ENCODE data around the gene ITLN2. TPM values are rescaled to one million over a fixed set of nuclear protein-coding genes. Genes with fewer than 3 reads are reported as not detected.

Gene ITLN2
- total and polyA plus RNA-seq, 2 experiments from 2014 or later, result not detected

GRCh38 chr1:160978510-160978927 is 23.9 kb upstream of the ITLN2 start:
- no peaks in the 10 kb centered on the region for H4K20me1 ChIP-seq (ENCODE audit: insufficient read depth)
- no peaks in the 10 kb centered on the region for H3K79me2 ChIP-seq (ENCODE audit: insufficient read depth)
- TF ChIP-seq EZH2phosphoT487 (IDR thresholded peaks at IDR 0.05; ENCODE audit: insufficient read depth, low read depth) (no peak), EZH2 (IDR thresholded peaks at IDR 0.05; ENCODE audit: insufficient read depth, poor library complexity, severe bottlenecking) (no peak)
- DNase-seq, result no peak
- H3K4me1 ChIP-seq (ENCODE audit: insufficient read depth), result no peaks in the 10 kb centered on the region; the same call in 1 of the 2 replicates
- no peak overlapping the region for H3K27ac ChIP-seq
- no peaks in the 10 kb centered on the region for H3F3A ChIP-seq (ENCODE audit: insufficient read depth)
- no peak overlapping the region for H2AFZ ChIP-seq
- no peak overlapping the region for H3K4me2 ChIP-seq (ENCODE audit: unreplicated experiment)
- no peaks in the 10 kb centered on the region for H3K9me3 ChIP-seq (ENCODE audit: low read depth)
- H3K9me2 ChIP-seq (ENCODE audit: insufficient read depth), result no peaks in the 10 kb centered on the region
- no peaks in the 10 kb centered on the region for H3K36me3 ChIP-seq (ENCODE audit: low read depth)
- H3K4me3 ChIP-seq, result no peak overlapping the region
- peaks cover 38% of the 10 kb centered on the region for H3K27me3 ChIP-seq (replicated peaks; ENCODE audit: insufficient read depth)
- in situ Hi-C loops (cut with MboI), result no loop called here
- WGBS, 2 experiments (ENCODE audit: low coverage in 1 of 2, low lambda C conversion rate in 2 of 2, missing lambda C conversion rate in 2 of 2), result 60% methylated on average over 11 of the region's 11 CpGs
- H3K9ac ChIP-seq, result no peak overlapping the region

GRCh38 chr1:160975026-160975425 is 20.4 kb upstream of the ITLN2 start:
- no peaks in the 10 kb centered on the region for H4K20me1 ChIP-seq (ENCODE audit: insufficient read depth)
- 36 to 41% methylated on average over 2 of the region's 2 CpGs for WGBS, 2 experiments (ENCODE audit: low coverage in 1 of 2, low lambda C conversion rate in 2 of 2, missing lambda C conversion rate in 2 of 2)

GRCh38 chr1:160973491-160973890 is 18.9 kb upstream of the ITLN2 start:
- no peak for TF ChIP-seq EZH2 (IDR thresholded peaks at IDR 0.05; ENCODE audit: insufficient read depth, poor library complexity, severe bottlenecking)
- TF ChIP-seq EZH2phosphoT487 (IDR thresholded peaks at IDR 0.05; ENCODE audit: insufficient read depth, low read depth), result no peak

More at GRCh38 chr1:160975026-160975425, 20.4 kb upstream of the ITLN2 start:
- no peak overlapping the region for H3K9ac ChIP-seq
- H3K36me3 ChIP-seq (ENCODE audit: low read depth), result no peaks in the 10 kb centered on the region
- DNase-seq, result no peak
- no peak overlapping the region for H2AFZ ChIP-seq
- H3K27ac ChIP-seq, result no peak overlapping the region
- H3F3A ChIP-seq (ENCODE audit: insufficient read depth), result no peaks in the 10 kb centered on the region
- H3K4me2 ChIP-seq (ENCODE audit: unreplicated experiment), result no peak overlapping the region
- H3K4me1 ChIP-seq (ENCODE audit: insufficient read depth), result no peaks in the 10 kb centered on the region
- H3K4me3 ChIP-seq, result no peak overlapping the region
- peaks cover 14% of the 10 kb centered on the region; the same call in 1 of the 2 replicates for H3K27me3 ChIP-seq (replicated peaks; ENCODE audit: insufficient read depth)
- no peaks in the 10 kb centered on the region for H3K9me3 ChIP-seq (ENCODE audit: low read depth)
- TF ChIP-seq EZH2phosphoT487 (IDR thresholded peaks at IDR 0.05; ENCODE audit: insufficient read depth, low read depth) (no peak), EZH2 (IDR thresholded peaks at IDR 0.05; ENCODE audit: insufficient read depth, poor library complexity, severe bottlenecking) (no peak)
- in situ Hi-C loops (cut with MboI), result no loop called here
- no peaks in the 10 kb centered on the region for H3K9me2 ChIP-seq (ENCODE audit: insufficient read depth)
- H3K79me2 ChIP-seq (ENCODE audit: insufficient read depth), result no peaks in the 10 kb centered on the region

GRCh38 chr1:160972939-160973338 is 18.3 kb upstream of the ITLN2 start:
- no peaks in the 10 kb centered on the region for H3K4me1 ChIP-seq (ENCODE audit: insufficient read depth)
- no peak overlapping the region for H3K4me2 ChIP-seq (ENCODE audit: unreplicated experiment)
- in situ Hi-C loops (cut with MboI), result no loop called here
- H2AFZ ChIP-seq, result no peak overlapping the region
- no peaks in the 10 kb centered on the region for H4K20me1 ChIP-seq (ENCODE audit: insufficient read depth)
- no peaks in the 10 kb centered on the region for H3K9me2 ChIP-seq (ENCODE audit: insufficient read depth)
- no peak for TF ChIP-seq EZH2phosphoT487 (IDR thresholded peaks at IDR 0.05; ENCODE audit: insufficient read depth, low read depth)
- TF ChIP-seq EZH2 (IDR thresholded peaks at IDR 0.05; ENCODE audit: insufficient read depth, poor library complexity, severe bottlenecking), result no peak
- no peak overlapping the region for H3K27ac ChIP-seq
- peaks cover 14% of the 10 kb centered on the region; the same call in 1 of the 2 replicates for H3K27me3 ChIP-seq (replicated peaks; ENCODE audit: insufficient read depth)
- no peak overlapping the region for H3K9ac ChIP-seq
- H3K36me3 ChIP-seq (ENCODE audit: low read depth), result no peaks in the 10 kb centered on the region
- 18 to 27% methylated on average over 3 of the region's 3 CpGs for WGBS, 2 experiments (ENCODE audit: low coverage in 1 of 2, low lambda C conversion rate in 2 of 2, missing lambda C conversion rate in 2 of 2)
- no peaks in the 10 kb centered on the region for H3K79me2 ChIP-seq (ENCODE audit: insufficient read depth)
- H3F3A ChIP-seq (ENCODE audit: insufficient read depth), result no peaks in the 10 kb centered on the region
- no peaks in the 10 kb centered on the region for H3K9me3 ChIP-seq (ENCODE audit: low read depth)
- no peak for DNase-seq
- H3K4me3 ChIP-seq, result no peak overlapping the region

More at GRCh38 chr1:160973491-160973890, 18.9 kb upstream of the ITLN2 start:
- Histone ChIP-seq H3K4me2 (ENCODE audit: unreplicated experiment) (no peak overlapping the region), H3K9ac (no peak overlapping the region), H4K20me1 (ENCODE audit: insufficient read depth) (no peaks in the 10 kb centered on the region), H3K9me3 (ENCODE audit: low read depth) (no peaks in the 10 kb centered on the region), H3F3A (ENCODE audit: insufficient read depth) (no peaks in the 10 kb centered on the region), H3K36me3 (ENCODE audit: low read depth) (no peaks in the 10 kb centered on the region), H3K4me3 (no peak overlapping the region), H2AFZ (no peak overlapping the region), H3K27ac (no peak overlapping the region), H3K9me2 (ENCODE audit: insufficient read depth) (no peaks in the 10 kb centered on the region), H3K4me1 (ENCODE audit: insufficient read depth) (no peaks in the 10 kb centered on the region), H3K79me2 (ENCODE audit: insufficient read depth) (no peaks in the 10 kb centered on the region), H3K27me3 (replicated peaks; ENCODE audit: insufficient read depth) (peaks cover 14% of the 10 kb centered on the region; the same call in 1 of the 2 replicates)
- WGBS, 2 experiments (ENCODE audit: low coverage in 1 of 2, low lambda C conversion rate in 2 of 2, missing lambda C conversion rate in 2 of 2), result 57 to 58% methylated on average over 4 of the region's 4 CpGs
- in situ Hi-C loops (cut with MboI), result no loop called here
- DNase-seq, result no peak
